Natural killer cell (primary cell): ENCODE measurements around the gene LRRC56. TPM values are rescaled to one million over a fixed set of nuclear protein-coding genes. Genes with fewer than 3 reads are reported as not detected.

Experiments used
- ATAC-seq, 3 donors: fragments of 150-1000 bp in 2 of 3; fragments of 200-7000 bp in 1 of 3; cut with Tn5 transposase; 1 replicate in 1 of 3; 2 replicates in 2 of 3; pipeline ENCODE4 v1.10.0; 2021; ENCODE audit warnings: mild to moderate bottlenecking in 2 of 3, moderate library complexity in 2 of 3
- DNase-seq, 2 donors: peaks; one replicate each; pipeline versions ENCODE4 v3.0.0 to v3.0.0-alpha.2; 2013 to 2021; ENCODE audit warnings: mixed read lengths in 1 of 2
- H3K27ac ChIP-seq: one replicate; pipeline ENCODE4 v1.5.1; 2013; ENCODE audit warnings: mild to moderate bottlenecking, low read length
- H3K27me3 ChIP-seq: one replicate; pipeline ENCODE4 v1.6.1; 2013; ENCODE audit warnings: low read length; ENCODE audit not compliant: control insufficient read depth, insufficient read depth
- H3K36me3 ChIP-seq: one replicate; pipeline ENCODE4 v1.6.1; 2013; ENCODE audit warnings: low read length; ENCODE audit not compliant: control insufficient read depth, insufficient read depth
- H3K4me1 ChIP-seq: one replicate; pipeline ENCODE4 v1.6.1; 2013; ENCODE audit warnings: low read length; ENCODE audit not compliant: control insufficient read depth, insufficient read depth
- H3K4me3 ChIP-seq: one replicate; pipeline ENCODE4 v1.5.1; 2013; ENCODE audit warnings: low read length
- H3K9me3 ChIP-seq: one replicate; pipeline ENCODE4 v1.6.1; 2013; ENCODE audit warnings: low read length; ENCODE audit not compliant: control insufficient read depth, insufficient read depth
- H3K27ac Mint-ChIP-seq, 2 donors: one replicate each; pipeline ENCODE4 v1.8.0; 2022; ENCODE audit warnings: mild to moderate bottlenecking in 2 of 2, mixed read lengths in 2 of 2, moderate library complexity in 1 of 2
- H3K27me3 Mint-ChIP-seq, 2 donors: one replicate each; pipeline ENCODE4 v1.8.0; 2022; ENCODE audit warnings: low read depth in 2 of 2, mixed read lengths in 2 of 2
- H3K36me3 Mint-ChIP-seq: one replicate; pipeline ENCODE4 v1.8.0; 2022; ENCODE audit warnings: mixed read lengths
- H3K4me1 Mint-ChIP-seq, 2 donors: one replicate each; pipeline ENCODE4 v1.8.0; 2022; ENCODE audit warnings: mixed read lengths in 2 of 2
- H3K4me3 Mint-ChIP-seq: one replicate; pipeline ENCODE4 v1.8.0; 2022; ENCODE audit warnings: mild to moderate bottlenecking, moderate library complexity, mixed read lengths
- H3K9me3 Mint-ChIP-seq, 2 donors: one replicate each; pipeline ENCODE4 v1.8.0; 2022; ENCODE audit warnings: mixed read lengths in 2 of 2
- WGBS: methylation state at CpG from one replicate; pipeline ENCODE4 v1.1.7; 2013; ENCODE audit warnings: missing lambda C conversion rate; ENCODE audit not compliant: insufficient coverage; 5-methylcytosine and 5-hydroxymethylcytosine counted together
- intact Hi-C: fragments of 100-400 bp; cut with micrococcal nuclease; formaldehyde crosslinking; loops from one replicate; pipeline ENCODE4 v1.14.2; 2022
- total RNA-seq, 4 donors: library from RNA; stranded (reverse); fragments of 120-200 nt in 1 of 4; gene quantifications; one replicate each; pipeline versions ENCODE4 v1.2.3 to v1.2.4, GENCODE V29; 2013 to 2022
- TF ChIP-seq, protein P1 (sequence below): fragments of 200-600 bp; IDR thresholded peaks from one replicate; pipeline ENCODE4 v1.8.0; 2022; ENCODE audit warnings: antibody characterized with exemption

LRRC56 gene
- total RNA-seq, 3 donors from 2014 or later (not counting 1 experiment from before 2014, with no cell fraction given), result 1.5 to 2.4 (median 2.2) TPM

- no peak overlapping the region for H3K4me3 ChIP-seq
- no peaks in the 10 kb centered on the region for H3K27me3 ChIP-seq
- Mint-ChIP-seq H3K4me1 (no peaks in the 10 kb centered on the region), H3K4me3 (no peak overlapping the region), H3K9me3 (no peaks in the 10 kb centered on the region), H3K27ac (no peak overlapping the region), H3K27me3 (no peaks in the 10 kb centered on the region), H3K36me3 (no peaks in the 10 kb centered on the region)
- H3K36me3 ChIP-seq, result no peaks in the 10 kb centered on the region
- intact Hi-C loops, result no loop called here
- H3K27ac ChIP-seq, result no peak overlapping the region
- no peak for ATAC-seq
- DNase-seq, result no peak
- 90% methylated on average over 11 of the region's 11 CpGs for WGBS
- no peaks in the 10 kb centered on the region for H3K9me3 ChIP-seq
- H3K4me1 ChIP-seq, result no peaks in the 10 kb centered on the region
- TF ChIP-seq, protein P1, sequence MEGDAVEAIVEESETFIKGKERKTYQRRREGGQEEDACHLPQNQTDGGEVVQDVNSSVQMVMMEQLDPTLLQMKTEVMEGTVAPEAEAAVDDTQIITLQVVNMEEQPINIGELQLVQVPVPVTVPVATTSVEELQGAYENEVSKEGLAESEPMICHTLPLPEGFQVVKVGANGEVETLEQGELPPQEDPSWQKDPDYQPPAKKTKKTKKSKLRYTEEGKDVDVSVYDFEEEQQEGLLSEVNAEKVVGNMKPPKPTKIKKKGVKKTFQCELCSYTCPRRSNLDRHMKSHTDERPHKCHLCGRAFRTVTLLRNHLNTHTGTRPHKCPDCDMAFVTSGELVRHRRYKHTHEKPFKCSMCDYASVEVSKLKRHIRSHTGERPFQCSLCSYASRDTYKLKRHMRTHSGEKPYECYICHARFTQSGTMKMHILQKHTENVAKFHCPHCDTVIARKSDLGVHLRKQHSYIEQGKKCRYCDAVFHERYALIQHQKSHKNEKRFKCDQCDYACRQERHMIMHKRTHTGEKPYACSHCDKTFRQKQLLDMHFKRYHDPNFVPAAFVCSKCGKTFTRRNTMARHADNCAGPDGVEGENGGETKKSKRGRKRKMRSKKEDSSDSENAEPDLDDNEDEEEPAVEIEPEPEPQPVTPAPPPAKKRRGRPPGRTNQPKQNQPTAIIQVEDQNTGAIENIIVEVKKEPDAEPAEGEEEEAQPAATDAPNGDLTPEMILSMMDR, result no peak
These were observed 7.8 kb downstream of the LRRC56 start for GRCh38 chr11:545171-545570.

DNA sequence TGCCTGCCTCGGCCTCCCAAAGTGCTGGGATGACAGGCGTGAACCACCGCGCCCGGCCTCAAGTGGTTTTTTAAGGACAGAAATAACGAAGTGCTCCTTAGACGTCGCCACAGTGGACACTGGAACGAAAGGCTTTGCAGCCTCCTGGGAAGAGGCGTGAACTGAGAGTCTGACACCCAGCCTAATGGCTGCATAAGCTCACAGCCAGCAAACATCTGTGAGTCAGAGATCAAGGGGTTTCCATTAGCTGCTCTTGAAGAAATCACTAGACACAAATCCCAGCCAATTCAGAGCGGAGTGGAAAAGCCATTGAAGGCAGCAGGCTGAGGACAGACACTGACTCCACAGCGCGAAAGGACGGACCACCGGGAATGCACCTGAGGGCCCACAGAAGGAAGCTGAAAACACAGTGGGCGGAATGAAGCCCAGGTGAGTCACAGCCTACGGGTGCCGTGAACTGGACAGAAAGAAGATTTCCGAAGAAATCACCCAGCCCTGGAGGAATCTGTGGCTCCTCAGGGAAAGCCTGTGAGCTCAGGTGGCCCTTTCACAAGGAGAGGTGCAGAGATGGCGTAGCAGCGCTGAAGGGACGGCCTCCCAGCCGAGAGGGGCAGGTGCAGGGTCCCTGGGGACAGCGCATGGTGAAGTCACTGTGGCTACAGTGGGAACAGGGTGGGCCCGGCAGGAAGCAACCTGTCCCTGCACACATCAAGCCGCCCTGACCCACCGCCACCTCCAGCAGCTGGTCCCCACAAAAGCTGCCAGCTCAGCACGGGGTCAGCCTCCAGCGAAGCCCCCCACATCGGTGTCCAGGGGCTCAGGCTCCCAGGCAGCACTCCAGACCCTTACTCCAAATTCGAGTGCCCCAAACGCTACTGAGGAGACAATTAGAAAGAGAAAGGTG is 11.6 kb downstream of the LRRC56 start:
- intact Hi-C loops, result no loop called here
- no peak overlapping the region for H3K27ac ChIP-seq
- H3K27me3 ChIP-seq, result no peaks in the 10 kb centered on the region
- TF ChIP-seq, protein P1, result no peak
- H3K27me3 Mint-ChIP-seq, result peaks cover 0 to 3% of the 10 kb centered on the region in 2 donors
- H3K36me3 ChIP-seq, result no peaks in the 10 kb centered on the region
- DNase-seq, result no peak
- H3K4me3 ChIP-seq, result no peak overlapping the region
- H3K4me3 Mint-ChIP-seq, result no peak overlapping the region
- H3K36me3 Mint-ChIP-seq, result no peaks in the 10 kb centered on the region
- H3K9me3 ChIP-seq, result no peaks in the 10 kb centered on the region
- no peaks in the 10 kb centered on the region for H3K4me1 Mint-ChIP-seq
- H3K9me3 Mint-ChIP-seq, result no peaks in the 10 kb centered on the region
- H3K27ac Mint-ChIP-seq, result no peak overlapping the region
- ATAC-seq, result no peak
- H3K4me1 ChIP-seq, result peaks cover 3% of the 10 kb centered on the region
- 86% methylated on average over 32 of the region's 32 CpGs for WGBS

- Histone ChIP-seq H3K4me3 (no peak overlapping the region), H3K36me3 (no peaks in the 10 kb centered on the region), H3K4me1 (peaks cover 13% of the 10 kb centered on the region), H3K27me3 (no peaks in the 10 kb centered on the region), H3K27ac (no peak overlapping the region), H3K9me3 (no peaks in the 10 kb centered on the region)
- ATAC-seq (no peak), DNase-seq (no peak)
- TF ChIP-seq, protein P1, result no peak
- WGBS, result 93% methylated on average over 25 of the region's 25 CpGs
- Mint-ChIP-seq H3K27ac (no peak overlapping the region), H3K4me3 (no peak overlapping the region), H3K27me3 (peaks cover 0 to 3% of the 10 kb centered on the region in 2 donors), H3K4me1 (no peaks in the 10 kb centered on the region), H3K36me3 (no peaks in the 10 kb centered on the region), H3K9me3 (no peaks in the 10 kb centered on the region)
- intact Hi-C loops, result no loop called here
These were observed 12.9 kb downstream of the LRRC56 start for GRCh38 chr11:550021-550745.
